NCI-H187 (cell line): ENCODE data around the gene SAP30BP.

ENCODE experiments used
- DNase-seq, 2 experiments: peaks; one replicate each; lab custom pipeline; 2025; lab: John Stamatoyannopoulos, UW

The SAP30BP gene

GRCh38 chr17:75685499-75685898 is 18.4 kb downstream of the SAP30BP start:
- DNase-seq, result no peak

GRCh38 chr17:75688209-75688825 is 21.2 kb downstream of the SAP30BP start:
- no peak for DNase-seq

- no peak for DNase-seq
Measured at GRCh38 chr17:75689441-75689873, 22.3 kb downstream of the SAP30BP start.

GRCh38 chr17:75691371-75691791 is 24.2 kb downstream of the SAP30BP start:
- no peak for DNase-seq

GRCh38 chr17:75691801-75692626 is 24.9 kb downstream of the SAP30BP start:
- DNase-seq, result no peak

- no peak for DNase-seq
Measured at GRCh38 chr17:75692976-75693375, 25.8 kb downstream of the SAP30BP start.

GRCh38 chr17:75693500-75694481 is 26.7 kb downstream of the SAP30BP start:
- DNase-seq, result no peak

GRCh38 chr17:75694536-75694935 is 27.4 kb downstream of the SAP30BP start:
- DNase-seq, result no peak

- DNase-seq, result no peak
Measured at GRCh38 chr17:75695141-75695829, 28.1 kb downstream of the SAP30BP start.

- DNase-seq, result no peak
Measured at GRCh38 chr17:75695830-75696271, 28.7 kb downstream of the SAP30BP start.

GRCh38 chr17:75697651-75698291 is 30.6 kb downstream of the SAP30BP start:
- DNase-seq, result no peak

GRCh38 chr17:75698659-75699058 is 31.5 kb downstream of the SAP30BP start:
- DNase-seq, result no peak

GRCh38 chr17:75701288-75701687 is 34.1 kb downstream of the SAP30BP start:
- no peak for DNase-seq

GRCh38 chr17:75703191-75703590 is 36.1 kb downstream of the SAP30BP start:
- no peak for DNase-seq

GRCh38 chr17:75703591-75703990 is 36.5 kb downstream of the SAP30BP start:
- DNase-seq, result no peak

- no peak for DNase-seq
Measured at GRCh38 chr17:75704963-75705875, 38.1 kb downstream of the SAP30BP start.

- no peak for DNase-seq
Measured at GRCh38 chr17:75706042-75706728, 39.0 kb downstream of the SAP30BP start.

GRCh38 chr17:75707079-75707571 is 40.0 kb downstream of the SAP30BP start:
- no peak for DNase-seq

GRCh38 chr17:75712446-75712845 is 45.3 kb downstream of the SAP30BP start:
- no peak for DNase-seq
